SK-N-SH (cell line): ENCODE measurements around the gene TXNDC5. TPM values are rescaled to one million over a fixed set of nuclear protein-coding genes. Genes with fewer than 3 reads are reported as not detected.

Experiments used
- CTCF ChIA-PET: fragments of 300-600, 350-600 bp; formaldehyde crosslinking; extraction: SDS; loops from one replicate; lab custom pipeline; 2021; lab: Yijun Ruan, JAX
- POLR2A ChIA-PET: fragments of 350-600 bp; sonication (Branson Sonifier 250); formaldehyde crosslinking; extraction: SDS; loops from one replicate; lab custom pipeline; 2020; ENCODE audit warnings: antibody characterized with exemption, inconsistent platforms; lab: Yijun Ruan, JAX
- DNase-seq: peaks from one replicate; pipeline ENCODE4 v3.0.0; 2012
- H2AFZ ChIP-seq: fragments of 200-600 bp; sonication (generic); 2 replicates; pipeline ENCODE4 v1.8.1; 2016; ENCODE audit warnings: antibody characterized with exemption, mild to moderate bottlenecking, low read depth
- H3F3A ChIP-seq: fragments of 200-600 bp; sonication (generic); replicated peaks from 2 replicates; pipeline ENCODE3; 2016; ENCODE audit warnings: antibody characterized with exemption, mild to moderate bottlenecking; ENCODE audit not compliant: insufficient read depth
- H3K27ac ChIP-seq, 2 experiments: fragments of 200-500 bp in 1 of 2; fragments of 200-600 bp in 1 of 2; sonication (Bioruptor generic) in 1 of 2; sonication (generic), shearing (Covaris generic) in 1 of 2; 2 replicates each; pipeline versions ENCODE4 v1.5.1 to v1.6.1; 2014 to 2016; ENCODE audit warnings: low read depth in 2 of 2, inconsistent platforms in 1 of 2, low read length in 1 of 2, mild to moderate bottlenecking in 1 of 2, mixed read lengths in 1 of 2
- H3K27me3 ChIP-seq: fragments of 200-600 bp; sonication (generic), shearing (Covaris generic); 2 replicates; pipeline ENCODE4 v1.6.1; 2016; ENCODE audit warnings: mixed run types; ENCODE audit not compliant: insufficient read depth
- H3K36me3 ChIP-seq, 2 experiments: fragments of 200-500 bp in 1 of 2; fragments of 200-600 bp in 1 of 2; sonication (Bioruptor generic) in 1 of 2; sonication (generic) in 1 of 2; replicated peaks in 1 of 2; 2 replicates each; pipeline versions ENCODE3 to v1.5.1; 2014 to 2016; ENCODE audit warnings: low read length in 1 of 2, mild to moderate bottlenecking in 1 of 2; ENCODE audit not compliant: insufficient read depth in 2 of 2, control insufficient read depth in 1 of 2
- H3K4me1 ChIP-seq, 2 experiments: fragments of 200-500 bp in 1 of 2; fragments of 200-600 bp in 1 of 2; sonication (Bioruptor generic) in 1 of 2; sonication (generic), shearing (Covaris generic) in 1 of 2; 2 replicates each; pipeline versions ENCODE4 v1.5.1 to v1.6.1; 2014 to 2016; ENCODE audit warnings: low read depth in 1 of 2, low read length in 1 of 2, mixed run types in 1 of 2; ENCODE audit not compliant: insufficient read depth in 2 of 2, control insufficient read depth in 1 of 2
- H3K4me2 ChIP-seq: fragments of 200-600 bp; sonication (generic), shearing (Covaris generic); 2 replicates; pipeline ENCODE4 v1.6.1; 2017; ENCODE audit warnings: mixed run types
- H3K4me3 ChIP-seq, 2 experiments: fragments of 200-500 bp in 1 of 2; fragments of 200-600 bp in 1 of 2; sonication (Bioruptor generic) in 1 of 2; sonication (generic), shearing (Covaris generic) in 1 of 2; 2 replicates each; pipeline versions ENCODE4 v1.5.1 to v1.8.1; 2014 to 2016; ENCODE audit warnings: low read depth in 2 of 2, inconsistent platforms in 1 of 2, low read length in 1 of 2, mild to moderate bottlenecking in 1 of 2, mixed read lengths in 1 of 2, moderate library complexity in 1 of 2
- H3K79me2 ChIP-seq: fragments of 200-600 bp; sonication (generic); 2 replicates; pipeline ENCODE4 v1.8.1; 2017; ENCODE audit warnings: mild to moderate bottlenecking; ENCODE audit not compliant: insufficient read depth
- H3K9ac ChIP-seq: fragments of 200-600 bp; sonication (generic); 2 replicates; pipeline ENCODE4 v1.6.1; 2017; ENCODE audit warnings: mixed run types
- H3K9me2 ChIP-seq: fragments of 200-600 bp; sonication (generic); 2 replicates; pipeline ENCODE4 v1.6.1; 2017; ENCODE audit warnings: mixed run types
- H3K9me3 ChIP-seq: fragments of 200-600 bp; sonication (generic); 2 replicates; pipeline ENCODE4 v1.6.1; 2017; ENCODE audit warnings: mixed run types, mild to moderate bottlenecking, moderate library complexity
- H4K20me1 ChIP-seq: fragments of 200-600 bp; sonication (generic); 2 replicates; pipeline ENCODE4 v1.6.1; 2017; ENCODE audit warnings: mild to moderate bottlenecking, mixed run types; ENCODE audit not compliant: insufficient read depth
- EZH2phosphoT487 ChIP-seq: fragments of 200-600 bp; sonication (generic); IDR thresholded peaks from 2 replicates; pipeline ENCODE4 v1.6.1; 2017; ENCODE audit warnings: low read depth, mixed run types, mild to moderate bottlenecking, antibody characterized with exemption, moderate library complexity, borderline replicate concordance
- FOSL2 ChIP-seq: IDR thresholded peaks from 2 replicates; pipeline ENCODE4 v1.4.0; 2012; ENCODE audit warnings: low read depth, mild to moderate bottlenecking, moderate library complexity, borderline replicate concordance
- GABPA ChIP-seq: IDR thresholded peaks from 2 replicates; pipeline ENCODE4 v1.4.0; 2012; ENCODE audit warnings: low read depth, mild to moderate bottlenecking
- GATA2 ChIP-seq: sonication (generic); formaldehyde crosslinking; IDR thresholded peaks from 2 replicates; pipeline ENCODE4 v1.5.0; 2020; ENCODE audit warnings: mild to moderate bottlenecking, missing genetic modification reagents
- MAX ChIP-seq: IDR thresholded peaks from 2 replicates; pipeline ENCODE4 v1.4.0; 2012; ENCODE audit warnings: low read depth
- MXI1 ChIP-seq: IDR thresholded peaks from 2 replicates; pipeline ENCODE4 v1.6.1; 2012; ENCODE audit warnings: mild to moderate bottlenecking, low read depth, low read length, improper control_type of control experiment
- NFIC ChIP-seq: IDR thresholded peaks from 2 replicates; pipeline ENCODE4 v1.4.0; 2012; ENCODE audit warnings: borderline replicate concordance
- RCOR1 ChIP-seq: fragments of 150-350 bp; IDR thresholded peaks from 2 replicates; pipeline ENCODE4 v1.6.1; 2017; ENCODE audit warnings: antibody characterized with exemption, low read length
- RFX5 ChIP-seq: IDR thresholded peaks from 2 replicates; pipeline ENCODE4 v1.6.1; 2012; ENCODE audit warnings: mild to moderate bottlenecking, improper control_type of control experiment, low read length
- SMC3 ChIP-seq: IDR thresholded peaks from 2 replicates; pipeline ENCODE4 v1.6.1; 2012; ENCODE audit warnings: low read depth, low read length, improper control_type of control experiment
- TAF1 ChIP-seq: IDR thresholded peaks from 2 replicates; pipeline ENCODE4 v1.6.1; 2012; ENCODE audit warnings: low read depth, mild to moderate bottlenecking, low read length, moderate library complexity, borderline replicate concordance
- TEAD4 ChIP-seq: IDR thresholded peaks from 2 replicates; pipeline ENCODE4 v1.4.0; 2012; ENCODE audit warnings: mild to moderate bottlenecking, borderline replicate concordance; ENCODE audit not compliant: insufficient read depth
- YY1 ChIP-seq: IDR thresholded peaks from 2 replicates; pipeline ENCODE4 v1.4.0; 2012; ENCODE audit warnings: low read depth, mild to moderate bottlenecking
- WGBS: methylation state at CpG from one replicate; pipeline ENCODE4 v1.1.6; 2017; ENCODE audit warnings: low lambda C conversion rate; 5-methylcytosine and 5-hydroxymethylcytosine counted together
- polyA plus RNA-seq, 3 experiments: library from polyadenylated mRNA; depleted of rRNA; stranded (reverse); fragments of >200 nt; gene quantifications; 2 replicates each; pipeline ENCODE4 v1.2.3, GENCODE V29; 2012
- TF ChIP-seq, protein P1 (sequence below): IDR thresholded peaks from 2 replicates; pipeline ENCODE4; 2012
- TF ChIP-seq, protein P2 (sequence below): IDR thresholded peaks from 2 replicates; pipeline ENCODE4 v1.4.0; 2012; ENCODE audit warnings: low read depth, borderline replicate concordance

Gene TXNDC5
- polyA plus RNA-seq, 1 of the 3 experiments (the other 2 are of a cell fraction) = 187 TPM

GRCh38 chr6:7910298-7910653 lies 312 bp downstream of the TXNDC5 start (continued):
- no peak for TF ChIP-seq FOSL2
- no peak for TF ChIP-seq RFX5
- TF ChIP-seq TAF1 = no peak
- no peak for TF ChIP-seq MAX
- no peak for TF ChIP-seq YY1
- TF ChIP-seq TEAD4 = no peak
- no peak for TF ChIP-seq GATA2 (CRISPR knock-in tag)
- TF ChIP-seq, protein P1, sequence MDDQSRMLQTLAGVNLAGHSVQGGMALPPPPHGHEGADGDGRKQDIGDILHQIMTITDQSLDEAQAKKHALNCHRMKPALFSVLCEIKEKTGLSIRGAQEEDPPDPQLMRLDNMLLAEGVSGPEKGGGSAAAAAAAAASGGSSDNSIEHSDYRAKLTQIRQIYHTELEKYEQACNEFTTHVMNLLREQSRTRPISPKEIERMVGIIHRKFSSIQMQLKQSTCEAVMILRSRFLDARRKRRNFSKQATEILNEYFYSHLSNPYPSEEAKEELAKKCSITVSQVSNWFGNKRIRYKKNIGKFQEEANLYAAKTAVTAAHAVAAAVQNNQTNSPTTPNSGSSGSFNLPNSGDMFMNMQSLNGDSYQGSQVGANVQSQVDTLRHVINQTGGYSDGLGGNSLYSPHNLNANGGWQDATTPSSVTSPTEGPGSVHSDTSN = no peak
- no peak for TF ChIP-seq SMC3
- TF ChIP-seq NFIC = no peak
- TF ChIP-seq EZH2phosphoT487 = no peak

DNA sequence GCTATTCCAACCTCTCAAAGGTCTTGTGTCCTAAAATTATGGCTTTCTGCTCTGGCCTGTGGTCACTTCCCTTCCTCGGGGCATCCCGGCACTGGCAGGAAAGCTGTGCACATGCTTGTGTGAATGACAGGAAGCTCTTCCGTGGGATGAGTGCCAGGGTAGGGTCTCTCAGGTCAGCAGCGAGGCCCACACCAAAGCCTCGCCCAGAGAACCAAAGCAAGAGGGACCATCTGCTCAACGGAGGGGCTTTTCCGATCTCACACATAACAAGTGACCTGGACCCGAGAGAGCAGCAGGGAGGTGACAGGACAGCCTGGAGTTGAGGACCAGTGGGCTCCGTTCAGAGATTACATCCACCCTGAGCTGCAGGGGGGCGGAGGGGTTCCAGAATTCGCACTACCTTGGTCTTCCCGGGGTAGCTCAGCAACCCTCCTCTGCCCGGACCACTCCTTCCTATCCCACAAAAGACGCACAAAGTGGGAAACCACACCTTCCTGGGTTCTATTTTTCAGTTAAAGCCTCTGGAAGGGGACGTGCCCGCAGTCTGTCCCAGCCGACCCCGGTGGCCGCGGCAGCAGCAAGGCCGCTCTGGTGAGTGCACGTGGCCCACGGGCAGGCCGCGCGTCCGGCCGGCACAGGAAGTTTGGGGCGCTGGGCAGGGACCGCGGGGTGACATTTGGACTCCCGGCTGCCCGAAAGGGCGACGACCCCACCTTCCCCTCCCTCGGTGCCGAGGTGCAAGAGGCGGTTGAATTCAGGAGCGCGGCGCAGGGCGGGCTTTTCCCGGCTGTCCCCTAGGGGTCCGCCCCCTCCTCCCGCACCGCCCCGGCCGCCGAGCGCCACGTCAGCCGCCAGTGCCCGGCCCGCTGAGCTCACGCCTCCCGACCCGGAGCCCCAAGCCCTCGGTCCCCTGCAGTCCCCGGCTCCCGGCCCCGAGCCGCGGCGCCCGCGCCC lies 988 bp downstream of the TXNDC5 start:
- Histone ChIP-seq H3K4me3 (peak overlapping the region; percentile 72 to 85), H3K9ac (peak overlapping the region; percentile 67), H3K79me2 (peaks cover 53% of the 10 kb centered on the region), H3K4me1 (peaks cover 11% of the 10 kb centered on the region in 2 experiments; a peak in 2 of 4 replicates), H3K36me3 (peaks cover 7 to 8% of the 10 kb centered on the region in 2 experiments), H2AFZ (peak overlapping the region; percentile 33; the same call in 1 of the 2 replicates), H3K27me3 (peaks cover 6% of the 10 kb centered on the region; the same call in 1 of the 2 replicates), H3K9me2 (no peaks in the 10 kb centered on the region; the same call in 1 of the 2 replicates), H3F3A (peaks cover 3% of the 10 kb centered on the region), H4K20me1 (peaks cover 48% of the 10 kb centered on the region), H3K27ac (peak overlapping the region; percentile 43 to 65; a peak in 3 of 4 replicates), H3K9me3 (no peaks in the 10 kb centered on the region), H3K4me2 (peak overlapping the region; percentile 99)
- ChIA-PET POLR2A (interaction anchor here (1.0 kb wide), 1 partner anchor 16 kb away, joined by 3 read pairs; no protein-coding TSS in a partner anchor), CTCF (interaction anchor here (0.7 to 1.2 kb wide), 2 partner anchors 20 to 95 kb away, joined by 3 read pairs; no protein-coding TSS in a partner anchor)
- TF ChIP-seq MAX = peak; percentile 96
- peak; percentile 55; the same call in 1 of the 2 replicates for TF ChIP-seq GABPA
- TF ChIP-seq, protein P2, sequence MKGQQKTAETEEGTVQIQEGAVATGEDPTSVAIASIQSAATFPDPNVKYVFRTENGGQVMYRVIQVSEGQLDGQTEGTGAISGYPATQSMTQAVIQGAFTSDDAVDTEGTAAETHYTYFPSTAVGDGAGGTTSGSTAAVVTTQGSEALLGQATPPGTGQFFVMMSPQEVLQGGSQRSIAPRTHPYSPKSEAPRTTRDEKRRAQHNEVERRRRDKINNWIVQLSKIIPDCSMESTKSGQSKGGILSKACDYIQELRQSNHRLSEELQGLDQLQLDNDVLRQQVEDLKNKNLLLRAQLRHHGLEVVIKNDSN = no peak
- 0 out of 2 replicates have a peak, but pooled peaks have one; percentile 5 for TF ChIP-seq GATA2 (CRISPR knock-in tag)
- TF ChIP-seq RCOR1 = no peak
- TF ChIP-seq MXI1 = peak; percentile 83
- 4% methylated on average over 12 of the region's 66 CpGs for WGBS
- DNase-seq = peak; percentile 91
